ENCODE results near the gene MCTP2.

GRCh38 chr15:94380798-94381197 is 149.4 kb downstream of the MCTP2 start:
- TF ChIP-seq YY1 (IDR thresholded peaks at IDR 0.05; ENCODE audit: low read depth) (no peak), TAF1 (IDR thresholded peaks at IDR 0.05; ENCODE audit: low read depth) (no peak), CEBPB (IDR thresholded peaks at IDR 0.05) (no peak), EP300 (IDR thresholded peaks at IDR 0.05; ENCODE audit: borderline replicate concordance) (no peak), MAX (IDR thresholded peaks at IDR 0.05) (no peak), ZBTB7A (IDR thresholded peaks at IDR 0.05; ENCODE audit: low read depth) (no peak), NFIC (IDR thresholded peaks at IDR 0.05) (no peak), CREB1 (IDR thresholded peaks at IDR 0.05; ENCODE audit: low read depth) (no peak)
- TF ChIP-seq, protein P1, sequence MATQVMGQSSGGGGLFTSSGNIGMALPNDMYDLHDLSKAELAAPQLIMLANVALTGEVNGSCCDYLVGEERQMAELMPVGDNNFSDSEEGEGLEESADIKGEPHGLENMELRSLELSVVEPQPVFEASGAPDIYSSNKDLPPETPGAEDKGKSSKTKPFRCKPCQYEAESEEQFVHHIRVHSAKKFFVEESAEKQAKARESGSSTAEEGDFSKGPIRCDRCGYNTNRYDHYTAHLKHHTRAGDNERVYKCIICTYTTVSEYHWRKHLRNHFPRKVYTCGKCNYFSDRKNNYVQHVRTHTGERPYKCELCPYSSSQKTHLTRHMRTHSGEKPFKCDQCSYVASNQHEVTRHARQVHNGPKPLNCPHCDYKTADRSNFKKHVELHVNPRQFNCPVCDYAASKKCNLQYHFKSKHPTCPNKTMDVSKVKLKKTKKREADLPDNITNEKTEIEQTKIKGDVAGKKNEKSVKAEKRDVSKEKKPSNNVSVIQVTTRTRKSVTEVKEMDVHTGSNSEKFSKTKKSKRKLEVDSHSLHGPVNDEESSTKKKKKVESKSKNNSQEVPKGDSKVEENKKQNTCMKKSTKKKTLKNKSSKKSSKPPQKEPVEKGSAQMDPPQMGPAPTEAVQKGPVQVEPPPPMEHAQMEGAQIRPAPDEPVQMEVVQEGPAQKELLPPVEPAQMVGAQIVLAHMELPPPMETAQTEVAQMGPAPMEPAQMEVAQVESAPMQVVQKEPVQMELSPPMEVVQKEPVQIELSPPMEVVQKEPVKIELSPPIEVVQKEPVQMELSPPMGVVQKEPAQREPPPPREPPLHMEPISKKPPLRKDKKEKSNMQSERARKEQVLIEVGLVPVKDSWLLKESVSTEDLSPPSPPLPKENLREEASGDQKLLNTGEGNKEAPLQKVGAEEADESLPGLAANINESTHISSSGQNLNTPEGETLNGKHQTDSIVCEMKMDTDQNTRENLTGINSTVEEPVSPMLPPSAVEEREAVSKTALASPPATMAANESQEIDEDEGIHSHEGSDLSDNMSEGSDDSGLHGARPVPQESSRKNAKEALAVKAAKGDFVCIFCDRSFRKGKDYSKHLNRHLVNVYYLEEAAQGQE (IDR thresholded peaks at IDR 0.05; ENCODE audit: low read depth): no peak
